Measurements from ENCODE around the gene LHX4.

The LHX4 gene

GRCh38 chr1:180270530-180271271 lies 40.6 kb downstream of the LHX4 start:
- no peak for DNase-seq

DNA sequence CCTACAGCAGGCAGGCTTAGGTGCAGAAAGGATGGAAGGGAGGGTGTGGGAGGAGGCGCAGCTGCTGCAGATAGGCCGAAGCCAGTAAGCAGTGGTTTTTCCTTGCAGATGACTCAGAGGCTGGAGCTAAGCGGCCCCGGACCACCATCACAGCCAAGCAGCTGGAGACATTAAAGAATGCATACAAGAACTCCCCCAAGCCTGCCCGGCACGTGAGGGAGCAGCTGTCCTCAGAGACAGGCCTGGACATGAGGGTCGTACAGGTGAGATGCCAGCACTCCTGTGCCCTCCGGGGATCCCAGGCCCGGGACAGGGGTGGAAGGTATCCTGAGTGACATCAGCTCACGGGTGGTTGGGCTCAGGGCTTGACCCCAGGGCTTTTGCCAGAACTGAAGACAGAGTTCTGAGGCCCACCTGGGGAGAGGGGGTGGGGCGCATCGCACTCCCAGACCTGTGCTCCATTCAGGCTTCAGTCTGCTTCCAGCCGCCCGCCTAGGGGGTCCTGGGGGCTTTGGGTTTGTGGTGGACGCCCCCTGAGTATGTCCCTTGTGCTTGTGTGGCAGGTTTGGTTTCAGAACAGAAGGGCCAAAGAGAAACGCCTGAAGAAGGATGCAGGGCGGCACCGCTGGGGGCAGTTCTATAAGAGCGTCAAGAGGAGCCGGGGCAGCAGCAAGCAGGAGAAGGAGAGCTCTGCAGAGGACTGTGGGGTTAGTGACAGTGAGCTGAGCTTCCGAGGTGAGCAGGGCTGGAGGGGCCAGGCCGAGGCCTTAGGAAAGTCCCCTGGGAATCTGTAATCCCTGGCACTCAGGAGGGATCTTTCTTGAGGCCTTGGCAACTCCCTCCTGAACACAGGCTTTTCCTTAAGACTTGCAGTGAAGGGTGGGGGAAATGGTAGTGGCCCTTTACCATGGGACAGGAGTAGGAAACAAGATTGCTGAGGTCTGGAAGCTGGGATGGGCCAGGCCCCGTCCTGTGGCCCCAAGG lies 41.5 kb downstream of the LHX4 start:
- no peak for DNase-seq

GRCh38 chr1:180272395-180272794 lies 42.3 kb downstream of the LHX4 start:
- DNase-seq, result no peak

DNA sequence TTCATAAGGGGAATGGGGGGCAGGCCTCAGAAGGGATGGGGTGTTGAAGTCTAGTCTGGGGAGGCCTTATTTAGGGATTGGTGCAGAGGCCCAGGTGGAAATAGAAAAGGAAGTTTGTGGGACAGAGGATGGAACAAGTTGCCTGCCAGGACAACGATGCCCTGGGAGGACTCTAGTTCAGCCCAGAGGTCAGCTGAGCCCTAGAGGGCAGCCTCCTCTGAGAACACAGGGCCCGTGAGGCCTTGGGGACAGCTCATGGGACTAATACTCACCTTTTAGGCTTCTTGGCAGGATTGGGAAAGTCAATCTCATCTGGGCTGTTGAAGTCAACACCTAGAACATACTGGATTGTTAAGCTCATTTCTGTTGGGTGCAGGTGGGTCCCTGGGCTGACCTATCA lies 43.0 kb downstream of the LHX4 start:
- no peak for DNase-seq

GRCh38 chr1:180274221-180274620 lies 44.2 kb downstream of the LHX4 start:
- DNase-seq, result no peak

GRCh38 chr1:180275726-180276125 lies 45.7 kb downstream of the LHX4 start:
- DNase-seq, result no peak

DNA sequence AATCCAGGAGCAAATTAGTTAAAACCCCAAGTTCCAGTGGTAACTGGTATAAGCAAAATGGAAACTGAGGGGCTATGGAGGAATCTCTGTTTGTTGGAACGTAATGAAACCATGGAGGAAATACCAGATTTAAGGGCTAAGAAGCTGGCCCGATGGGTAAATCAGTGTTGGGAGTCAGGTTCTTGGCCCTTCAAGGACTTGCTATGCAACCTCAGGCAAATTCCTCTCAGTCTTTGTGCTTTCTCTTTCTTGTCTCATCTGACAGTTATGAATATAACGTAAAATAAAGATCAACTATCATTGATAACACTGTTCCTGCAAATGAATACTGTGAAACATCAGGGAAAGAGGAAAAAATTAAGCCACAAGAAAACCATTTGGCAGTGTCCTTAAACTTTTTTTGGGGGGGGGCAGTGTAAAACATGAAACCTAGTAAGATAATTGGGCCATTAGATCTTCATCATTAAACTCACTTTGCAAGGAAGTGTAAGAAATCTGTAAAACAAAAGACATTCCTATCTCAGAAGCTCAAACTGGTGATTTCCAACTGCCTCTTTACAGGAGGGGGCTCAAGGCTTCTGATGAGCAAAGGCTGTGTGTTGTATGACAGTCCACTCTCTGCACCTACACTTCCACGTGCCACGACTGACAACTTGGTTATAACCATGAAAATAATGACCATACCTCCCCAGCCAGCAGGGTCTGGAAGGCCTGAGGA lies 47.6 kb downstream of the LHX4 start:
- DNase-seq, result no peak

DNA sequence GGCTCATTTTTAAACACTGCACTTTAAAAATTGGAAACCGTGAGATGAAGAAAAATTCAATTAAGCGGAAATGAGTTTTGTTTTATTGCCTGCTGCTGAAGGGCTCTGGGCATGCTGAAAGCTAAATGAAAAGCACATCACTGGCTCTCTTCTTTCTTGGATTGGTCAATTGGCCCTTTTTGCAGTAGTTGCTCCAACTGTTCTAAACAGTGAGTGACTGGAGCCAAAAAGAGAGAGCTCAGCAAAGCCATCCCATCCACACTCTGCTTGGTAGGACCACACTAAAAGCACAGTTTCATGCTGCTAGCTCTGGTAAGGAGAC lies 48.1 kb downstream of the LHX4 start:
- no peak for DNase-seq

DNA sequence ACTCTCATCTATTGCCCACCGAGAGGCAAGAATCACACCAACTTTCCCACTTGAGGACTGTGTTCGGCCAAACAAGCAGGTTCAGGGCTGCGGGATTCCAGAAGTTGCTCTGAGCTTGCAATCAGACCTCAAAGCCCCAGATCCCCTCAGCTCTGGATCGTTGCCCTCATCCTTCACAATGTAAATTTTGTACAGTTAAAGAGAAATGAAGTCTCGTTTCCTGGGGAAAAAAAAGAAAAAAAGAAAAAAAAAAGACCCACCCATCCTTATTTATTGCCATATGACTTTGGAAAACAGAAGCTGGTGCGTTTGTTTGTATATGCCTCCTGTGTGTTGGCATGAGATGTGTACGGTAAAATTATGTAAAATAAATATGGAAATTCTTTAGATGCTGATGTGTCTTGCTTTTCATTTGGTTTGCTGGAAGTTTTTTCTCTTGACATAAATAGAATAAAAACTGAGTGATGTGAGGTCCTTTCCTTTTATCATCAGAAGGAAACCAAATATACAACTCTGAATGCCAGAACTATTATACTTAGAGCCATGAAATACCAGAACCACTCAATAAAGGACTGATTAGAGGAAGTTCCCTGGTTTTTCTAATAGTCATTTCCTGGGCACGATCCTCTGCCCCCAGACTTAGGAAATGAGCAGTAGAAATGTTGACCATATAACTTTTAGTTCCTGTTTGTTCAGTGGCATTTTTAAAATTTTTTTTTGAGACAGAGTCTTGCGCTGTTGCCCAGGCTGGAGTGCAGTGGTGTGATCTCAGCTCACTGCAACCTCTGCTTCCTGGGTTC lies 48.7 kb downstream of the LHX4 start:
- DNase-seq, result no peak

DNA sequence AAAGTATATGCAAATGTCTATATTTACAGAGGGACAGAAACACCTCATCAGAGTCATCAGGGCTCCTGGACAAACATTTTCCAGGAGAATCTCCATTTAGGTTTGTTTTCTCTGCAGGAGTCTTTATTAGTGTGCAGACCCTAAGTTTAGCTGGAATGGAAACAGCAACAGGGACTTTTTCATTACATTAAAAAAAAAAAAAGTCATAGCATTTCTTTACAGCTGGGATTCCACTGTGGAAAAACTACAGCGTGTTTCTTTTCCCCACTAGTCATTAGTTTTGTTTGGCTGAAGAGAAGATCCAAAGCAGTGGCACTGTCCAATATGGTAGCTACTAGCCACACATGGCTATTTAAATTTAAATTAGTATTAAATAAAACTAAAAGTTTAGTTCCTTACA lies 49.6 kb downstream of the LHX4 start:
- no peak for DNase-seq

DNA sequence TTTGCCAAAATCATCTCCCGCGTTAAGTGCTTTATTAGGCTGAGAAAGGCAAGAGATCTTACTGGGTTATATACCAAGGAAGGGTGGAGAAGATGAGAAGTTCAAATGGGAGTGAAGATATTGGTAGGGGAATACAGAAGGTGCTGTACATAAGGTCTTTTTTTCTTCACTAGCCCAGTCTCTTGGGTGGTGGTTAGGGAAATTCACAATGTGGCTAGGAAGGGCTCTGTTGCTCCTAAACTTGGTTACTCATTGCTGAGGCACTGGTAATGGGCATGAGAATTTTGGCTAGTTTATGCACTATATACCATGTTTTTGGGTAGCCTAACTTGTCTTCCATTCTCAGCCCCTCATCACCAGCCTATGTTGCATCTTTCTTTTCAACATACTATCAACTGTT lies 50.6 kb downstream of the LHX4 start:
- no peak for DNase-seq

- no peak for DNase-seq
Observed at GRCh38 chr1:180281490-180281889, 51.4 kb downstream of the LHX4 start.

GRCh38 chr1:180282401-180283044 lies 52.5 kb downstream of the LHX4 start:
- DNase-seq, result no peak

DNA sequence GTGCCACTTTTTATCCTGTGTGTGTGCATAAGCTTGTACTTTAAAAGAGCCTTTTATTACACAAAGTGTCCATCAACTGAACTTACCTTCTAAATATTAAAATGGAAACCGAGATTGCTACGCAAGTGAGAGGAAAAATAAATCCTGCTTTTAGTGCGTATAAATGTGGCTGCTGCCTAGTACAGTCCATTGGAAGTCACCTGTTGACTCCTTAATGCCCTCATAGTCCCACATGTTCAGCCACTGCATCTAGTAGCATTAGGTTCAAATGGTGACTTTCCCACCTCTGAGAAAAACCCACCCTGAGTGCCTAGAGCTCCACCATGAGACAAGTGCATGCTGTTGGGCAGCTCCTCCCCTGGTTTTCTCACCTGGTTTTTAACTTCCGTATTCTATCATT lies 53.0 kb downstream of the LHX4 start:
- no peak for DNase-seq

DNA sequence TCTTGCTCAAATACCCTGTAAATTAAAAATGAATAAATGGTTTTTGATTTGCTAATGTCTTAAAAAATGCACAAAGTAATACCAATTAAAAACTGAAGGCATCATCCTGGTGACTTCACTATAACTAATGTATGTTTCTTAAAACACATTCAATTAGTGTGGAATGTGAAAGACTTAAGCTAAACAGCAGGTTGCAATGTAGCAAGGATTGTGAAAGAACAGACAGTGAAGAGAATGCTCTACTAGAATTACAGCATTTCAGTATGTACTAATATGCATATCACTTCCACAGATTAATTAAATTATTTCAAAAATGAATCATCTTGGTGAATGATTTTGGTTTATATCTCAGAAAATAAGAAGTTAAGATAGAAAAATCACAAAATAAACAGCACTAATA lies 56.4 kb downstream of the LHX4 start:
- DNase-seq, result no peak

- peak in 6 of 56 donors; percentile 10 to 39 (median 18) for DNase-seq
Observed at GRCh38 chr1:180287988-180288705, 58.1 kb downstream of the LHX4 start.

DNA sequence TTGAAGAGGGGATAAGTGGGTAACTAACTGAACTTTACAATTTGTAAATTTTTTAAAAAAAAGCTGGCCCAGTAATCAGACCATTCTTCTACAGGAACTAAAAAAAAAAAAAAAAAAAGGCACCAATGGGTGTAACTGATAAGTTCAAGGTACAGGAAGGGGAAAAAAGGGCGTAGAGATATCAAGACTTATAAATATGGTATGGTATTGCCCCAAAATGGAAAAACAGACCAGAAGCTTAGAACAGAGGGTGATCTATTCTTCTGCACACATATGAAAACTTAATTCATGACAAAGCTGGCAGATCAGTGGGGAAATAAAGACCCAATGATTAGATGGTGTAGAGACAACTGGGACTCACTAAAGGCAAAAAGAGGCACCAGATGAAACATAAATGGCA lies 58.9 kb downstream of the LHX4 start:
- DNase-seq, result no peak

- DNase-seq, result no peak
Observed at GRCh38 chr1:180290265-180291001, 60.4 kb downstream of the LHX4 start.

DNA sequence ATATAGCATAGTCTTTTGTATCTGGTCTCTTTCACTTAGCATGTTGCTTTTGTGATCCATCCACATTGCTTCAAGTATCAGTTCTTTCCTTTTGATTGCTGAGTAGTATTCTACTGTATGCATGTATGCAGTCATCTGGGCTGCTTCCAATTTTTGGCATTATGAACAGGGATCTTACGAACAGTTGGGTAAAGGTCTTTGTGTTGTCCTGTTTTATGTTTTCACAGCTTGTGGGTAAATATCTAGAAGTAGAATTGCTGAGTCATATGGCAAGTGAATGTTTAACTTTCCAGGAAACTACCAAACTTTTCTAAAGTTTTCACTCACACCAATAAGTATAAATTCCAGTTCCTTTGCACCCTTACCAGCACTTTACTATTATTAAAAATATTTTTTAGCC lies 60.9 kb downstream of the LHX4 start:
- no peak for DNase-seq
